ENCODE data around the gene PTDSS2. TPM values are rescaled to one million over a fixed set of nuclear protein-coding genes. Genes with fewer than 3 reads are reported as not detected.

PTDSS2 gene
- total and polyA plus RNA-seq, 4 donors: 5.1 to 15.6 (median 10.2) TPM

DNA sequence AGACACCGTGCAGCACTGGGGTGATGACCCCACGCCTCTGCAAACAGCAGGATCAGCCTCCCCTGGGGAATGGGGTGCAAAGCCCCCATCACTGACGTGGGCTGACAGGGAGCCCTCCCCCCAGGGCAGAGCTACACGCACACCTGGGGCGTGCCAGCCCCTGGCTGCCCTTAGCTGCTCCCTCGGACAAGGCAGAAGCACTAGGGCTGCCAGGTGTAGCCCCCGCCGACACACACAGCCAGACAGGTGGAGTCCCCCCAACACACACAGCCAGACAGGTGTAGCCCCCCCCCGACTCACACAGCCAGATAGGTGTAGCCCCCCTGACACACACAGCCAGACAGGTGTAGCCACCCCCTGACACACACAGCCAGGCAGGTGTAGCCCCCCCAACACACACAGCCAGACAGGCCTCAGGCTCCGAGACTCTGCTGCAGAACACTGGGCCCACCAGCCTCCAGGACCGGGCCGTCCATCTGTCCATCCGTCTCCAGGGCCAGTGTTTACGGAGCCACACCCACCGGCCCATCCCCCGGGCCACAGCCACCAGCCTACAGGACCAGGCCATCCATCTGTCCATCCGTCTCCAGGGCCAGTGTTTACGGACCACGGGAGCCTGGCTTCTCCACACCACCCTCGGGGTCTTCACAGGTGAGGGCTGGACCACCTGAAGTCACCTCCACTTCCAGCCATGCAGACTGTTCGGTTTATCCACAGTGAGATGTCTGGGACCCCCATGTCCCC is 11.8 kb upstream of the PTDSS2 start:
- 83% methylated on average over 21 of the region's 21 CpGs for WGBS
- Histone ChIP-seq H3K4me3 (ENCODE audit: low read depth in 1 of 3, low read length in 3 of 3) (no peak overlapping the region), H3K27me3 (ENCODE audit: control insufficient read depth in 4 of 4, insufficient read depth in 4 of 4, low read length in 3 of 4) (no peaks in the 10 kb centered on the region), H3K4me1 (ENCODE audit: control insufficient read depth in 4 of 4, insufficient read depth in 4 of 4, low read length in 3 of 4) (no peaks in the 10 kb centered on the region), H3K9ac (ENCODE audit: low read depth in 1 of 2, low read length in 2 of 2) (no peak overlapping the region), H3K27ac (ENCODE audit: low read depth in 1 of 2, low read length in 2 of 2) (no peak overlapping the region), H3K9me3 (ENCODE audit: control insufficient read depth in 4 of 4, low read length in 3 of 4) (no peaks in the 10 kb centered on the region), H3K36me3 (ENCODE audit: control insufficient read depth in 4 of 4, insufficient read depth in 3 of 4, low read depth in 1 of 4, low read length in 3 of 4) (no peaks in the 10 kb centered on the region)
- TF ChIP-seq, protein P1, sequence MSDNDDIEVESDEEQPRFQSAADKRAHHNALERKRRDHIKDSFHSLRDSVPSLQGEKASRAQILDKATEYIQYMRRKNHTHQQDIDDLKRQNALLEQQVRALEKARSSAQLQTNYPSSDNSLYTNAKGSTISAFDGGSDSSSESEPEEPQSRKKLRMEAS (IDR thresholded peaks at IDR 0.05): no peak
- TF ChIP-seq, protein P2, sequence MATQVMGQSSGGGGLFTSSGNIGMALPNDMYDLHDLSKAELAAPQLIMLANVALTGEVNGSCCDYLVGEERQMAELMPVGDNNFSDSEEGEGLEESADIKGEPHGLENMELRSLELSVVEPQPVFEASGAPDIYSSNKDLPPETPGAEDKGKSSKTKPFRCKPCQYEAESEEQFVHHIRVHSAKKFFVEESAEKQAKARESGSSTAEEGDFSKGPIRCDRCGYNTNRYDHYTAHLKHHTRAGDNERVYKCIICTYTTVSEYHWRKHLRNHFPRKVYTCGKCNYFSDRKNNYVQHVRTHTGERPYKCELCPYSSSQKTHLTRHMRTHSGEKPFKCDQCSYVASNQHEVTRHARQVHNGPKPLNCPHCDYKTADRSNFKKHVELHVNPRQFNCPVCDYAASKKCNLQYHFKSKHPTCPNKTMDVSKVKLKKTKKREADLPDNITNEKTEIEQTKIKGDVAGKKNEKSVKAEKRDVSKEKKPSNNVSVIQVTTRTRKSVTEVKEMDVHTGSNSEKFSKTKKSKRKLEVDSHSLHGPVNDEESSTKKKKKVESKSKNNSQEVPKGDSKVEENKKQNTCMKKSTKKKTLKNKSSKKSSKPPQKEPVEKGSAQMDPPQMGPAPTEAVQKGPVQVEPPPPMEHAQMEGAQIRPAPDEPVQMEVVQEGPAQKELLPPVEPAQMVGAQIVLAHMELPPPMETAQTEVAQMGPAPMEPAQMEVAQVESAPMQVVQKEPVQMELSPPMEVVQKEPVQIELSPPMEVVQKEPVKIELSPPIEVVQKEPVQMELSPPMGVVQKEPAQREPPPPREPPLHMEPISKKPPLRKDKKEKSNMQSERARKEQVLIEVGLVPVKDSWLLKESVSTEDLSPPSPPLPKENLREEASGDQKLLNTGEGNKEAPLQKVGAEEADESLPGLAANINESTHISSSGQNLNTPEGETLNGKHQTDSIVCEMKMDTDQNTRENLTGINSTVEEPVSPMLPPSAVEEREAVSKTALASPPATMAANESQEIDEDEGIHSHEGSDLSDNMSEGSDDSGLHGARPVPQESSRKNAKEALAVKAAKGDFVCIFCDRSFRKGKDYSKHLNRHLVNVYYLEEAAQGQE (IDR thresholded peaks at IDR 0.05): no peak
- TF ChIP-seq JUND (IDR thresholded peaks at IDR 0.05) (no peak), SP1 (IDR thresholded peaks at IDR 0.05) (no peak), TAF1 (conservative IDR thresholded peaks at IDR 0.05) (no peak), YY1 (IDR thresholded peaks at IDR 0.05) (no peak), GABPA (IDR thresholded peaks at IDR 0.05 in 1 of 2, conservative IDR thresholded peaks at IDR 0.05 in 1 of 2) (no peak), HNF4A (conservative IDR thresholded peaks at IDR 0.05) (no peak), FOXA1 (IDR thresholded peaks at IDR 0.05) (no peak), RXRA (IDR thresholded peaks at IDR 0.05) (no peak), EGR1 (IDR thresholded peaks at IDR 0.05; ENCODE audit: low read depth in 2 of 2) (no peak)
- TF ChIP-seq, protein P3, sequence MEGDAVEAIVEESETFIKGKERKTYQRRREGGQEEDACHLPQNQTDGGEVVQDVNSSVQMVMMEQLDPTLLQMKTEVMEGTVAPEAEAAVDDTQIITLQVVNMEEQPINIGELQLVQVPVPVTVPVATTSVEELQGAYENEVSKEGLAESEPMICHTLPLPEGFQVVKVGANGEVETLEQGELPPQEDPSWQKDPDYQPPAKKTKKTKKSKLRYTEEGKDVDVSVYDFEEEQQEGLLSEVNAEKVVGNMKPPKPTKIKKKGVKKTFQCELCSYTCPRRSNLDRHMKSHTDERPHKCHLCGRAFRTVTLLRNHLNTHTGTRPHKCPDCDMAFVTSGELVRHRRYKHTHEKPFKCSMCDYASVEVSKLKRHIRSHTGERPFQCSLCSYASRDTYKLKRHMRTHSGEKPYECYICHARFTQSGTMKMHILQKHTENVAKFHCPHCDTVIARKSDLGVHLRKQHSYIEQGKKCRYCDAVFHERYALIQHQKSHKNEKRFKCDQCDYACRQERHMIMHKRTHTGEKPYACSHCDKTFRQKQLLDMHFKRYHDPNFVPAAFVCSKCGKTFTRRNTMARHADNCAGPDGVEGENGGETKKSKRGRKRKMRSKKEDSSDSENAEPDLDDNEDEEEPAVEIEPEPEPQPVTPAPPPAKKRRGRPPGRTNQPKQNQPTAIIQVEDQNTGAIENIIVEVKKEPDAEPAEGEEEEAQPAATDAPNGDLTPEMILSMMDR (IDR thresholded peaks at IDR 0.05; ENCODE audit: low read depth, low read length, missing input control): no peak
- DNase-seq (ENCODE audit: low spot score): no peak

DNA sequence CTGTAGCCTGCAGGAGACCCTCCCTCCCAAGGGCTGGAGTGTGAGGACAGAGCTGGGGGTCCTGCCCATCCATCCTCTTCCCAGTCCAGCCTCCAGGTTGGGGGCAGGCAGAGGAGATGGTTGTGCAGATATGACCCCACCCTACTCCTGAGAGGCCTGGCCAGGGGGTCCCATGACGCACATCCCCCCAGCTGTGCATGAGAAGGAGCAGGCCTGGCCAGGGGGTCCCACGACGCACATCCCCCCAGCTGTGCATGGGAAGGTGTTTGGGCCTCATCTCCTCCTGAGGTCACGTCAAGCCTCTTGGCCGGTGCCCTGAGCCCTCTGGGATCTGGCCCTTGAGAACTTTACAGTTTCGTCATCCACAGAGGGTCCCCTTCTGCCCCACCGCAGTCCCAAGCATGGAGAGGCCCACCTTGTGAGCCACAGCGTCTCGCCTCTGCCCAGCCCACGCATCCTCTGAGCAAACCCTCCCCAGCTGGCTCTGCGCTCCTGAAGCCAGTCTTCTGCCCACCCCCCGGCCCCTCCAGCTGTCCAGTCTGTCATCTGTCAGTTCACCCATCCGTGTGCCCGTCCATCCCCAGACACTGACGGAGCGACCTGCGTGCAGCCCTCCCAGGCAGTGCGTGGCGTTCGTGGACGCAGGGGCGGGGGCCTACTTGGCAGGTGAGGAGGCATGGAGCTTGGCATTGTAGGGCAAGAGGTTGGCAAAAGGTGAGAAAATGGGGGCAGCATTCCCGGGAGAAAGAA is 10.6 kb upstream of the PTDSS2 start:
- no peaks in the 10 kb centered on the region for H3K36me3 ChIP-seq (ENCODE audit: control insufficient read depth in 4 of 4, insufficient read depth in 3 of 4, low read depth in 1 of 4, low read length in 3 of 4)
- H3K4me3 ChIP-seq (ENCODE audit: low read depth in 1 of 3, low read length in 3 of 3): no peak overlapping the region
- TF ChIP-seq, protein P4, sequence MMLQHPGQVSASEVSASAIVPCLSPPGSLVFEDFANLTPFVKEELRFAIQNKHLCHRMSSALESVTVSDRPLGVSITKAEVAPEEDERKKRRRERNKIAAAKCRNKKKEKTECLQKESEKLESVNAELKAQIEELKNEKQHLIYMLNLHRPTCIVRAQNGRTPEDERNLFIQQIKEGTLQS (IDR thresholded peaks at IDR 0.05): no peak
- TF ChIP-seq TAF1 (conservative IDR thresholded peaks at IDR 0.05) (no peak), YY1 (IDR thresholded peaks at IDR 0.05) (no peak), RAD21 (IDR thresholded peaks at IDR 0.05) (no peak), RXRA (IDR thresholded peaks at IDR 0.05) (no peak), JUND (IDR thresholded peaks at IDR 0.05) (no peak)
- TF ChIP-seq, protein P2 (IDR thresholded peaks at IDR 0.05): no peak
- TF ChIP-seq, protein P1 (IDR thresholded peaks at IDR 0.05): no peak
- no peaks in the 10 kb centered on the region for H3K27me3 ChIP-seq (ENCODE audit: control insufficient read depth in 4 of 4, insufficient read depth in 4 of 4, low read length in 3 of 4)
- no peak for DNase-seq (ENCODE audit: low spot score)
- WGBS: 84% methylated on average over 23 of the region's 23 CpGs
- no peak overlapping the region for H3K9ac ChIP-seq (ENCODE audit: low read depth in 1 of 2, low read length in 2 of 2)
- peaks cover 0 to 3% (median 0%) of the 10 kb centered on the region in 4 donors for H3K4me1 ChIP-seq (ENCODE audit: control insufficient read depth in 4 of 4, insufficient read depth in 4 of 4, low read length in 3 of 4)
- no peak overlapping the region for H3K27ac ChIP-seq (ENCODE audit: low read depth in 1 of 2, low read length in 2 of 2)
- no peaks in the 10 kb centered on the region for H3K9me3 ChIP-seq (ENCODE audit: control insufficient read depth in 4 of 4, low read length in 3 of 4)
